HG03280 (cell line): ENCODE data around the gene ACADVL.

Experiments used
- ATAC-seq: cut with Tn5 transposase; IDR thresholded peaks from one replicate; pipeline ENCODE4 v1.9.1; 2021; ENCODE audit warnings: mild to moderate bottlenecking, moderate library complexity; ENCODE audit not compliant: unreplicated experiment

The ACADVL gene

GRCh38 chr17:7216242-7217112 is 3.3 kb upstream of the ACADVL start:
- no peak for ATAC-seq

GRCh38 chr17:7217113-7217987 is 2.4 kb upstream of the ACADVL start:
- ATAC-seq = no peak

GRCh38 chr17:7218166-7218565 is 1.6 kb upstream of the ACADVL start:
- no peak for ATAC-seq

- no peak for ATAC-seq
Measured at GRCh38 chr17:7218758-7219157, 980 bp upstream of the ACADVL start.

GRCh38 chr17:7219229-7219811 is 418 bp upstream of the ACADVL start:
- no peak for ATAC-seq

GRCh38 chr17:7220593-7221277 is 997 bp downstream of the ACADVL start:
- ATAC-seq = no peak

- ATAC-seq = no peak
Measured at GRCh38 chr17:7221278-7222092, 1.7 kb downstream of the ACADVL start.

GRCh38 chr17:7222093-7222971 is 2.6 kb downstream of the ACADVL start:
- no peak for ATAC-seq

- ATAC-seq = no peak
Measured at GRCh38 chr17:7222972-7223292, 3.2 kb downstream of the ACADVL start.

GRCh38 chr17:7223375-7223774 is 3.6 kb downstream of the ACADVL start:
- ATAC-seq = no peak

GRCh38 chr17:7224110-7224509 is 4.4 kb downstream of the ACADVL start:
- ATAC-seq = no peak

GRCh38 chr17:7224661-7225111 is 4.9 kb downstream of the ACADVL start:
- ATAC-seq = no peak

GRCh38 chr17:7225711-7226331 is 6.1 kb downstream of the ACADVL start:
- no peak for ATAC-seq

GRCh38 chr17:7226721-7227710 is 7.3 kb downstream of the ACADVL start:
- ATAC-seq = no peak

GRCh38 chr17:7228920-7229319 is 9.2 kb downstream of the ACADVL start:
- no peak for ATAC-seq

GRCh38 chr17:7229504-7229903 is 9.8 kb downstream of the ACADVL start:
- no peak for ATAC-seq

- no peak for ATAC-seq
Measured at GRCh38 chr17:7232114-7232513, 12.4 kb downstream of the ACADVL start.

GRCh38 chr17:7233701-7234082 is 14.0 kb downstream of the ACADVL start:
- ATAC-seq = no peak
